NCI-H2227 (cell line): ENCODE data around the gene FSCN2.
A peak's percentile ranks its signal among the peaks of the same experiment; 100 is the strongest.

ENCODE experiments used
- DNase-seq: peaks from one replicate; lab custom pipeline; 2025; ENCODE audit not compliant: unreplicated experiment; lab: John Stamatoyannopoulos, UW

FSCN2 gene

GRCh38 chr17:81489998-81490992, 37.9 kb upstream of the FSCN2 start:
- no peak for DNase-seq

- no peak for DNase-seq
Measured at GRCh38 chr17:81491181-81491581, 37.0 kb upstream of the FSCN2 start.

GRCh38 chr17:81491761-81492160, 36.4 kb upstream of the FSCN2 start:
- no peak for DNase-seq

- no peak for DNase-seq
Measured at GRCh38 chr17:81492202-81492601, 36.0 kb upstream of the FSCN2 start.

GRCh38 chr17:81492706-81493105, 35.5 kb upstream of the FSCN2 start:
- DNase-seq = no peak

GRCh38 chr17:81493198-81494038, 34.8 kb upstream of the FSCN2 start:
- no peak for DNase-seq

GRCh38 chr17:81494626-81495377, 33.4 kb upstream of the FSCN2 start:
- DNase-seq = peak; percentile 36

- no peak for DNase-seq
Measured at GRCh38 chr17:81498953-81499600, 29.1 kb upstream of the FSCN2 start.

- no peak for DNase-seq
Measured at GRCh38 chr17:81499601-81499970, 28.6 kb upstream of the FSCN2 start.

- no peak for DNase-seq
Measured at GRCh38 chr17:81500047-81500446, 28.1 kb upstream of the FSCN2 start.

- no peak for DNase-seq
Measured at GRCh38 chr17:81502471-81503017, 25.6 kb upstream of the FSCN2 start.

GRCh38 chr17:81503619-81504018, 24.6 kb upstream of the FSCN2 start:
- DNase-seq = no peak

- no peak for DNase-seq
Measured at GRCh38 chr17:81508639-81509206, 19.5 kb upstream of the FSCN2 start.

GRCh38 chr17:81509207-81509971, 18.8 kb upstream of the FSCN2 start:
- no peak for DNase-seq

GRCh38 chr17:81509972-81510784, 18.0 kb upstream of the FSCN2 start:
- no peak for DNase-seq

- DNase-seq = no peak
Measured at GRCh38 chr17:81510785-81511553, 17.2 kb upstream of the FSCN2 start.

GRCh38 chr17:81511554-81511803, 16.7 kb upstream of the FSCN2 start:
- DNase-seq = no peak
